ENCODE measurements around the gene CCDC9B.

The CCDC9B gene

DNA sequence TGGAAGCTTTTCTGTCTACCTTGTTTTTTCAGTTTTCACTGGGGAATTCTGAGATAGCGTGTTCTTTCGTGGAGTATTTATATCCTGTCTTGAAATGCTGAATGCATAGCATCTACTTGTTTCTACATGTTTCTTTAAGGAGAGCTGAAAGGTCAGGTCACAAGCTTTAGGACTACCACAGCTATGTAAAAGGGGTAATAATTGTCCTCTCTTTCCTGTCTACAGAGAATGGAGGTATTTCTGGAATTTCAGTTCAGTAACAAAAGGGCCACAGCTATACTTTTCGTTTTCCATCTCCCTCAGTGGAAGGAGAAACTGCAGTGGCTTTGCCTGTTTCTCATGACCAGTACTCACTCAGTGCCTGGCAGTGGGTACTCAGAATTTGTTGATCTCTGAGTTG is 12.6 kb downstream of the CCDC9B start:
- H3K27ac ChIP-seq: no peak overlapping the region

DNA sequence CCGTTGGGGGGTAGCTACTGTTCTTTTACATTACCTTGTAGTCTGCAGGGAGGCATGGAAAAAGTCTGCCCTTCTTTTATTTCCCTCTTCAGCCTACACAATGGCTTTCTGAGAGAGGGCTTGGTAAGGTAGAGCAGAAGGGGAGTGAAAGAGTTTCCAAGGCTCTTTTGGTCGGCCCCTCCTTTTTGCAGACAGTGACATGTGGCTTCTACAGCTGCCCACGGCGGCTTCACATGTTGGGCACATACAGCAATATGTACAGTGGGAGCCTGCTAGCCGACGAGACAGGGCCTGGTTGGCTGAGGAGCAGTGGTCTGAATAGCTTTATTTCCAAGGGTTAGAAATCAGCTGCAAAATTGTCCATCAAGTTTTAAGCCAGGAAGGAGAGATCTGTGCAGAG is 13.3 kb downstream of the CCDC9B start:
- TF ChIP-seq, protein P1, sequence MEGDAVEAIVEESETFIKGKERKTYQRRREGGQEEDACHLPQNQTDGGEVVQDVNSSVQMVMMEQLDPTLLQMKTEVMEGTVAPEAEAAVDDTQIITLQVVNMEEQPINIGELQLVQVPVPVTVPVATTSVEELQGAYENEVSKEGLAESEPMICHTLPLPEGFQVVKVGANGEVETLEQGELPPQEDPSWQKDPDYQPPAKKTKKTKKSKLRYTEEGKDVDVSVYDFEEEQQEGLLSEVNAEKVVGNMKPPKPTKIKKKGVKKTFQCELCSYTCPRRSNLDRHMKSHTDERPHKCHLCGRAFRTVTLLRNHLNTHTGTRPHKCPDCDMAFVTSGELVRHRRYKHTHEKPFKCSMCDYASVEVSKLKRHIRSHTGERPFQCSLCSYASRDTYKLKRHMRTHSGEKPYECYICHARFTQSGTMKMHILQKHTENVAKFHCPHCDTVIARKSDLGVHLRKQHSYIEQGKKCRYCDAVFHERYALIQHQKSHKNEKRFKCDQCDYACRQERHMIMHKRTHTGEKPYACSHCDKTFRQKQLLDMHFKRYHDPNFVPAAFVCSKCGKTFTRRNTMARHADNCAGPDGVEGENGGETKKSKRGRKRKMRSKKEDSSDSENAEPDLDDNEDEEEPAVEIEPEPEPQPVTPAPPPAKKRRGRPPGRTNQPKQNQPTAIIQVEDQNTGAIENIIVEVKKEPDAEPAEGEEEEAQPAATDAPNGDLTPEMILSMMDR (conservative IDR thresholded peaks at IDR 0.05): no peak
- H3K27ac ChIP-seq: no peak overlapping the region

More for the DNA sequence above, 12.6 kb downstream of the CCDC9B start:
- TF ChIP-seq, protein P1 (conservative IDR thresholded peaks at IDR 0.05): no peak

DNA sequence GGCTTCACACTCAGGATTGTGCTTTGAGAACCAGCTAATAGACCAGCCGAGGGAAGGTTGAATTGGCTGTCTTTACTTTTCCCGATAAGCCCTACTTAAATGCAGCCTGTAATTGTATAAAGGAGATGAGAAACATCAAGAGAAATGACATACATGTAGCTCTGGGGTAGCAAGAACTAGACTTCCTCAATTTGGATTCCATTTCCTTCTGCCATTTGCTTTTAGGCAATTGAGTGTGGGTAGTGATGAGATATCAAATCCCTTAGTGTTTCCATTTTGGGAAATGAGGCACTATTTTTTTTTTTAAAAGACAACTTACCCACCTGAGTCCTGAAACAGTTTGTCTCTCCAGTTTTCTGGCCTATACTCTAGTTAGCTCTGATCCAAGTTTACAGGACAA is 15.0 kb downstream of the CCDC9B start:
- H3K27ac ChIP-seq: no peak overlapping the region; the same call in 1 of the 2 replicates
- TF ChIP-seq, protein P1 (conservative IDR thresholded peaks at IDR 0.05): no peak

DNA sequence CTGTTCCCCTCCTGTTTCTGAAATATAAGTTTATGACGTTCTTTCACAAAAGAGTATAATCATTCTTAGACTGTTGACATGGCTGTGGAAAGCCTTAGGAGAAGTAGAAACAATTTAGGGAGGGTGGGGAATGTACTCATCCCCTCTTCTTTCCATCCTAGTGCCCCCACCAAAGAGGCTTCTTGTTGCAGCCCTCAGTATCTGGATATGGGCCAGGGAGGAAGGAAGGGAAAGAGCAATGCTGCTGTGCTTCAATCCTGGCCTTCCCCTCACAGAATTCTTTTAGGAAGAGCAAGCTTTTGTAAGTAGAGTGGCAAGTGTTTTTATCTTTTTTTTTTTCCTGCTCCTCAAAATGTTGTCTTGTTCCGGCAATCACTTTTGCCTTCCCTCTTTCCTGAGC is 15.6 kb downstream of the CCDC9B start:
- peak overlapping the region; percentile 80; the same call in 1 of the 2 replicates for H3K27ac ChIP-seq
- TF ChIP-seq, protein P1 (conservative IDR thresholded peaks at IDR 0.05): no peak

DNA sequence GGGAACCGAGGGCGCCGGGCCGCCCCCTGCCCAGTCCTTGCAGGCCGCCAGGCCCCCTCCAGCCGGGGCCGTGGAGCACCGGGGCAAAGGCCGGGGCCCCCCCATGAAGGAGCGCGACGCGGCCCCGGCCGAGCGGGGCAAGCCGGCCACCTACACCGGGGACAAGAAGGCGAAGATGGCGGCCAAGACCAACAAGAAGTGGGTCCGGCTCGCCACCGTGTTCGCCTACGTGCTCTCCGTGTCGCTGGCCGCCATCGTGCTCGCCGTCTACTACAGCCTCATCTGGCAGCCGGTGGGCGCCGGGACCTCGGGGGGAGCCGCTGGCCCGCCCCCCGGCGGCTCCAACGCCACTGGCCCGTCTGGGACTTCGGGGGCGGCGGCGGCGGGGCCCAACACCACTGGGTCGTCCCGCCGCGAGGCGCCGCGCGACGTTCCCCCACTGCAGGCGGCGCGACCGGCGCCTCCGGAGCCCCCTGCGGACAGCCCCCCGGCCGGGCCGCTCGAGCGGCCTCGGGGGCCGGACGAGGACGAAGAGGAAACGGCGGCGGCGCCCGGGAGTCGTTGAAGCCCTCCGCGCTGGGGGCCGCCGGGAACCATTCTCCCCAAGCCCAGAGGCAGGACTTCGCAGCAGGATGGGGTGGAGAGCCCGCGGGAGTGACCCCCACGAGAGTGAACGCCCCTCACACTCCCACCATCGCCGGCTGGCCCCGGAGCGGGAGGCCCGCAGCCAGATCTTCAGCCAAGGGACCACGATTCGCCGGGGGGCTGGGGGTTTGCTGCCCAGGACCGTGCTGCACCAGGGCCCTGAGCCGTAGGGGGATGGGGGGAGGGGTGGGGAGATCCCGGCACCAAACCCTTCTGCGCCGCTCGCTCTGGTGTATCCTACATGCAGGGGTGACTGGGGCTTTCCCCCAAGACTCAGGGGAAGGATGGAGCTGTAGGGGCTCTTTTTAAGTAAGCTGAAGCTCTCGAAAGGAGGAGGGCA is 16.5 kb downstream of the CCDC9B start:
- TF ChIP-seq, protein P1 (conservative IDR thresholded peaks at IDR 0.05): no peak
- peak overlapping the region; percentile 80 for H3K27ac ChIP-seq

DNA sequence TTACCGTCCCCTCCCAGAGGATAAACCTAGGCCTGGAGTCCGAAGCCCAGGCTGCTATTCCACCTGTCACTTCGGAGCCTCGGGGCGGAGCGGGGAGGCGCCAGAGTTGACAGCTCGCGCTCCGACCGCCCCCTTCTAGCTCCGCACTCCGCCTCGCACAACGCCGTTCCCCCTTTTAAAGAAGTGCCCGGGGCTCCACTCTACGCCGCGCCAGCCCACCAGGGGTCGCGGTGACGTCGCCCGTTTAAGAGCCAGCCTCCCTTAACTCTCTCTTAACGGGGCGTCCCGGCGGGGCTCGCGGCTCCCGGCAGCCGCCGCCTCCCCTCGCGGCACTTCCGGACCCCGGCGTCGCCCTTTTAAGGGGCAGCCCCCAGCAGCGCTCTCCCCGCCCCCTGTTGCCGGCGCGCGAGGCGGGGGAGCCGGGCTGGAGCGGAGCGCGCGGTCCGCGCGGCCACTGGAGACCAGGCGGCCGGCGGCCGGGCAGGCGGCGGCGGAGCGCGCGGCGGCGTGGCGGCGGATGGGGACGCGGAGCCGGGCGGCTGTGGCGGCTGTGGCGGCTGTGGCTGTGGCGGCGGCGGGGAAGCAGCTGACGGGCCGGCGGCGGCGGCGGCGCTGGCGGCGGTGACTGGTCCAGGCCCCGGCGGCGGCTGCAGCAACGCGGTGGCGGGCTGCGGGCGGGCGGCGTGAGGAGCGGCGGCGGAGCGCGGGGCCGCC is 17.3 kb downstream of the CCDC9B start, which contains the start of gene INAFM2:
TSS of gene INAFM2 (plus strand) at position 454 of the 714 bp plus-strand sequence. CDS start 364 bp downstream, outside the sequence.
- H3K27ac ChIP-seq: peak within 1 kb of the TSS; percentile 80
- TF ChIP-seq, protein P1 (conservative IDR thresholded peaks at IDR 0.05): peak; percentile 54
